ACC112 (cell line): Measurements from ENCODE around the gene HAUS6.

Experiments used
- H2AFZ ChIP-seq: fragments of 200-600 bp; sonication (generic); one replicate; pipeline ENCODE4 v1.6.0; 2017; ENCODE audit warnings: antibody characterized with exemption, low read length; ENCODE audit not compliant: unreplicated experiment
- H3K27ac ChIP-seq: fragments of 200-600 bp; sonication (generic); 2 replicates; pipeline ENCODE4 v1.5.1; 2014; ENCODE audit warnings: low read depth, mild to moderate bottlenecking, antibody characterized with exemption, low read length, moderate library complexity
- H3K27me3 ChIP-seq: fragments of 200-600 bp; sonication (generic); 2 replicates; pipeline ENCODE4 v1.6.1; 2014; ENCODE audit warnings: mild to moderate bottlenecking, antibody characterized with exemption, low read length, moderate library complexity, mixed read lengths; ENCODE audit not compliant: insufficient read depth
- H3K36me3 ChIP-seq: fragments of 200-600 bp; sonication (generic); 2 replicates; pipeline ENCODE4 v1.6.1; 2016; ENCODE audit warnings: mild to moderate bottlenecking, antibody characterized with exemption, low read length, moderate library complexity, mixed read lengths; ENCODE audit not compliant: insufficient read depth
- H3K4me1 ChIP-seq: fragments of 200-600 bp; sonication (generic); one replicate; pipeline ENCODE4 v1.6.1; 2016; ENCODE audit warnings: low read length, mixed read lengths; ENCODE audit not compliant: insufficient read depth, unreplicated experiment, control insufficient read depth
- H3K4me3 ChIP-seq: fragments of 200-600 bp; sonication (generic); 2 replicates; pipeline ENCODE4 v1.5.1; 2014; ENCODE audit warnings: mild to moderate bottlenecking, low read depth, low read length
- H3K79me2 ChIP-seq: fragments of 200-600 bp; sonication (generic); one replicate; pipeline ENCODE4 v1.6.0; 2016; ENCODE audit warnings: low read length; ENCODE audit not compliant: control insufficient read depth, unreplicated experiment, insufficient read depth

HAUS6 gene

GRCh38 chr9:19009391-19009965 lies 93.2 kb downstream of the HAUS6 start:
- Histone ChIP-seq H3K4me3 (no peak overlapping the region), H3K4me1 (peaks cover 3% of the 10 kb centered on the region), H3K79me2 (no peaks in the 10 kb centered on the region), H3K27ac (no peak overlapping the region), H3K36me3 (no peaks in the 10 kb centered on the region), H3K27me3 (no peaks in the 10 kb centered on the region), H2AFZ (no peak overlapping the region)
